GM23248 (cell line): Measurements from ENCODE around the gene SHISA6. TPM values are rescaled to one million over a fixed set of nuclear protein-coding genes. Genes with fewer than 3 reads are reported as not detected.
"Not testable (repeated sequence)": the region's sequence is repeated elsewhere in the genome, so short reads cannot be mapped to it uniquely, and the experiment has no call there.

Experiments used
- DNase-seq: peaks from one replicate; pipeline ENCODE4 v3.0.0-alpha.2; 2015
- H2AFZ ChIP-seq: fragments of 200-600 bp; sonication (generic); 2 replicates; pipeline ENCODE4 v1.6.1; 2016; ENCODE audit warnings: antibody characterized with exemption
- H3F3A ChIP-seq: fragments of 200-600 bp; sonication (generic); 2 replicates; pipeline ENCODE4 v1.6.1; 2016; ENCODE audit warnings: mild to moderate bottlenecking, antibody characterized with exemption, mixed run types; ENCODE audit not compliant: insufficient read depth
- H3K27ac ChIP-seq: fragments of 200-600 bp; sonication (generic); 2 replicates; pipeline ENCODE4 v1.5.1; 2016; ENCODE audit warnings: mild to moderate bottlenecking
- H3K27me3 ChIP-seq: fragments of 200-600 bp; sonication (generic); replicated peaks from 2 replicates; pipeline ENCODE4 v1.6.1; 2016; ENCODE audit warnings: mild to moderate bottlenecking; ENCODE audit not compliant: insufficient read depth
- H3K36me3 ChIP-seq: fragments of 200-600 bp; sonication (generic); 2 replicates; pipeline ENCODE4 v1.6.1; 2016; ENCODE audit warnings: low read depth, mild to moderate bottlenecking
- H3K4me1 ChIP-seq: fragments of 200-600 bp; sonication (generic); 2 replicates; pipeline ENCODE4 v1.6.1; 2016; ENCODE audit warnings: mild to moderate bottlenecking; ENCODE audit not compliant: insufficient read depth
- H3K4me2 ChIP-seq: fragments of 200-600 bp; sonication (generic); one replicate; pipeline ENCODE4 v1.6.1; 2016; ENCODE audit warnings: mild to moderate bottlenecking; ENCODE audit not compliant: unreplicated experiment
- H3K4me3 ChIP-seq: fragments of 200-600 bp; sonication (generic); 2 replicates; pipeline ENCODE4 v1.5.1; 2016; ENCODE audit warnings: mild to moderate bottlenecking
- H3K79me2 ChIP-seq: fragments of 200-600 bp; sonication (generic); 2 replicates; pipeline ENCODE4 v1.6.1; 2016; ENCODE audit warnings: mild to moderate bottlenecking; ENCODE audit not compliant: insufficient read depth
- H3K9ac ChIP-seq: fragments of 200-600 bp; sonication (generic); 2 replicates; pipeline ENCODE4 v1.6.1; 2016; ENCODE audit warnings: mild to moderate bottlenecking
- H3K9me2 ChIP-seq: fragments of 200-600 bp; sonication (generic); 2 replicates; pipeline ENCODE4 v1.6.1; 2016; ENCODE audit warnings: mixed run types, mild to moderate bottlenecking, moderate library complexity; ENCODE audit not compliant: insufficient read depth
- H3K9me3 ChIP-seq: fragments of 200-600 bp; sonication (generic); one replicate; pipeline ENCODE4 v1.6.1; 2017; ENCODE audit warnings: low read depth
- H4K20me1 ChIP-seq: fragments of 200-600 bp; sonication (generic); 2 replicates; pipeline ENCODE4 v1.6.0; 2016; ENCODE audit not compliant: insufficient read depth
- EZH2 ChIP-seq: fragments of 200-600 bp; sonication (generic); IDR thresholded peaks from 2 replicates; pipeline ENCODE4 v1.6.1; 2018; ENCODE audit warnings: antibody characterized with exemption, mild to moderate bottlenecking; ENCODE audit not compliant: insufficient read depth, poor library complexity, severe bottlenecking
- EZH2phosphoT487 ChIP-seq: fragments of 200-600 bp; sonication (generic); IDR thresholded peaks from 2 replicates; pipeline ENCODE4 v1.6.1; 2018; ENCODE audit warnings: antibody characterized with exemption, moderate library complexity, mild to moderate bottlenecking, low read depth; ENCODE audit not compliant: insufficient read depth
- WGBS, 2 experiments: methylation state at CpG; one replicate each; pipeline ENCODE4 v1.1.6; 2015 to 2017; ENCODE audit warnings: low lambda C conversion rate in 2 of 2, low coverage in 1 of 2; ENCODE audit errors: missing lambda C conversion rate in 2 of 2; 5-methylcytosine and 5-hydroxymethylcytosine counted together
- in situ Hi-C: fragments of 300-500 bp; cut with MboI; formaldehyde crosslinking; loops from 2 replicates; pipeline ENCODE4 v1.15.0; 2020
- polyA plus RNA-seq: library from polyadenylated mRNA; unstranded; fragments of >200 nt; fragmentation: Nextera tagmentation; extraction: Ambion mirVana; gene quantifications from 2 replicates; pipeline ENCODE4 v1.2.1, GENCODE V29; 2016
- total RNA-seq: library from RNA; depleted of rRNA; stranded (reverse); fragments of >200 nt; shearing (Covaris generic); gene quantifications from 2 replicates; pipeline ENCODE4 v1.2.3, GENCODE V29; 2014

Gene SHISA6
- total and polyA plus RNA-seq, 2 experiments from 2014 or later, result not detected

GRCh38 chr17:11304568-11304967 lies 63.6 kb downstream of the SHISA6 start:
- H3K27ac ChIP-seq, result no peak overlapping the region
- TF ChIP-seq EZH2 (no peak), EZH2phosphoT487 (no peak)
- no peaks in the 10 kb centered on the region for H3F3A ChIP-seq
- H3K9ac ChIP-seq, result no peak overlapping the region
- in situ Hi-C loops, result no loop called here
- H3K4me1 ChIP-seq, result no peaks in the 10 kb centered on the region
- H3K4me2 ChIP-seq, result no peak overlapping the region
- no peaks in the 10 kb centered on the region for H3K9me2 ChIP-seq
- H3K9me3 ChIP-seq, result no peaks in the 10 kb centered on the region
- H2AFZ ChIP-seq, result no peak overlapping the region
- no peak for DNase-seq
- H3K4me3 ChIP-seq, result no peak overlapping the region
- H3K36me3 ChIP-seq, result no peaks in the 10 kb centered on the region
- no peaks in the 10 kb centered on the region for H3K79me2 ChIP-seq
- H4K20me1 ChIP-seq, result no peaks in the 10 kb centered on the region
- 23 to 31% methylated on average over 7 of the region's 7 CpGs for WGBS, 2 experiments
- H3K27me3 ChIP-seq, result no peaks in the 10 kb centered on the region

GRCh38 chr17:11305524-11305923 lies 64.5 kb downstream of the SHISA6 start:
- H2AFZ ChIP-seq, result no peak overlapping the region
- H3K79me2 ChIP-seq, result no peaks in the 10 kb centered on the region
- H3K9me3 ChIP-seq, result no peaks in the 10 kb centered on the region
- H3K4me2 ChIP-seq, result no peak overlapping the region
- no peak overlapping the region for H3K9ac ChIP-seq
- TF ChIP-seq EZH2, result no peak
- TF ChIP-seq EZH2phosphoT487, result no peak
- H3K4me3 ChIP-seq, result no peak overlapping the region
- DNase-seq, result no peak
- H3K36me3 ChIP-seq, result no peaks in the 10 kb centered on the region
- no peaks in the 10 kb centered on the region for H3K4me1 ChIP-seq
- H3K9me2 ChIP-seq, result no peaks in the 10 kb centered on the region
- in situ Hi-C loops, result no loop called here
- WGBS, 2 experiments, result 55% methylated on average over 9 of the region's 9 CpGs
- H3F3A ChIP-seq, result no peaks in the 10 kb centered on the region
- no peaks in the 10 kb centered on the region for H3K27me3 ChIP-seq
- H3K27ac ChIP-seq, result no peak overlapping the region
- H4K20me1 ChIP-seq, result no peaks in the 10 kb centered on the region

GRCh38 chr17:11308531-11308930 lies 67.5 kb downstream of the SHISA6 start:
- 26% methylated on average over 7 of the region's 7 CpGs for WGBS, 2 experiments
- no peak overlapping the region for H2AFZ ChIP-seq
- in situ Hi-C loops, result no loop called here
- DNase-seq, result no peak
- no peak overlapping the region for H3K9ac ChIP-seq
- H3K4me3 ChIP-seq, result no peak overlapping the region
- no peaks in the 10 kb centered on the region for H3K9me3 ChIP-seq
- TF ChIP-seq EZH2phosphoT487, result no peak
- no peaks in the 10 kb centered on the region for H3F3A ChIP-seq
- H3K9me2 ChIP-seq, result no peaks in the 10 kb centered on the region
- H3K27ac ChIP-seq, result no peak overlapping the region
- no peaks in the 10 kb centered on the region for H3K27me3 ChIP-seq
- no peaks in the 10 kb centered on the region for H3K36me3 ChIP-seq
- no peak overlapping the region for H3K4me2 ChIP-seq
- no peaks in the 10 kb centered on the region for H3K79me2 ChIP-seq
- H3K4me1 ChIP-seq, result no peaks in the 10 kb centered on the region
- H4K20me1 ChIP-seq, result no peaks in the 10 kb centered on the region

- in situ Hi-C loops, result no loop called here
- no peak overlapping the region for H3K4me3 ChIP-seq
- H3K4me1 ChIP-seq, result no peaks in the 10 kb centered on the region
- no peaks in the 10 kb centered on the region for H4K20me1 ChIP-seq
- no peaks in the 10 kb centered on the region for H3K36me3 ChIP-seq
- H3K4me2 ChIP-seq, result no peak overlapping the region
- H3K9me3 ChIP-seq, result no peaks in the 10 kb centered on the region
- DNase-seq, result no peak
- no peak for TF ChIP-seq EZH2
- TF ChIP-seq EZH2phosphoT487, result no peak
- no peaks in the 10 kb centered on the region for H3F3A ChIP-seq
- no peak overlapping the region for H2AFZ ChIP-seq
- H3K9ac ChIP-seq, result no peak overlapping the region
- no peak overlapping the region for H3K27ac ChIP-seq
- H3K79me2 ChIP-seq, result no peaks in the 10 kb centered on the region
- 16 to 26% methylated on average over 3 of the region's 3 CpGs for WGBS, 2 experiments
- H3K9me2 ChIP-seq, result no peaks in the 10 kb centered on the region
- H3K27me3 ChIP-seq, result no peaks in the 10 kb centered on the region
Measured at GRCh38 chr17:11309033-11309432, 68.0 kb downstream of the SHISA6 start.

- in situ Hi-C loops, result no loop called here
- Histone ChIP-seq H2AFZ (no peak overlapping the region), H3K27me3 (no peaks in the 10 kb centered on the region), H3K36me3 (no peaks in the 10 kb centered on the region), H3K9ac (no peak overlapping the region), H3K79me2 (no peaks in the 10 kb centered on the region), H3K4me2 (no peak overlapping the region), H3K9me2 (no peaks in the 10 kb centered on the region), H3K27ac (no peak overlapping the region), H3K9me3 (no peaks in the 10 kb centered on the region), H3K4me1 (no peaks in the 10 kb centered on the region), H3F3A (no peaks in the 10 kb centered on the region), H3K4me3 (no peak overlapping the region), H4K20me1 (no peaks in the 10 kb centered on the region)
- no peak for TF ChIP-seq EZH2phosphoT487
- no peak for TF ChIP-seq EZH2
- DNase-seq, result no peak
Measured at GRCh38 chr17:11309850-11310249, 68.8 kb downstream of the SHISA6 start.

- in situ Hi-C loops, result not testable (repeated sequence)
Measured at GRCh38 chr17:11316451-11316850, 75.4 kb downstream of the SHISA6 start.

More at GRCh38 chr17:11316451-11316850, 75.4 kb downstream of the SHISA6 start:
- H3K4me2 ChIP-seq, H3K36me3 ChIP-seq, H3K27me3 ChIP-seq, H3K27ac ChIP-seq, H4K20me1 ChIP-seq, H3K4me1 ChIP-seq, H2AFZ ChIP-seq, H3K4me3 ChIP-seq, H3K9ac ChIP-seq, H3K9me3 ChIP-seq, H3F3A ChIP-seq, H3K79me2 ChIP-seq, DNase-seq, H3K9me2 ChIP-seq: not testable (repeated sequence)
- 35 to 38% methylated on average over 9 to 11 of the region's 11 CpGs for WGBS, 2 experiments
